Body of pancreas (tissue), 4 donors: ENCODE measurements around the gene ENOX2. TPM values are rescaled to one million over a fixed set of nuclear protein-coding genes. Genes with fewer than 3 reads are reported as not detected.
"Not testable (repeated sequence)": the region's sequence is repeated elsewhere in the genome, so short reads cannot be mapped to it uniquely, and the experiment has no call there.

Source experiments
- ATAC-seq: fragments of 150-250 bp; one replicate; pipeline ENCODE4 v1.9.1; 2016
- DNase-seq, 4 donors: peaks; one replicate each; pipeline ENCODE4 v3.0.0-alpha.2; 2019
- H3K27ac ChIP-seq, 4 donors: fragments of 200-600 bp; sonication (generic); 1 replicate in 3 of 4; 2 replicates in 1 of 4; pipeline versions ENCODE4 v1.5.1 to v1.6.1; 2016 to 2019; ENCODE audit warnings: mild to moderate bottlenecking in 1 of 4, mixed read lengths in 1 of 4, moderate library complexity in 1 of 4
- H3K27me3 ChIP-seq, 2 donors: fragments of 200-600 bp; sonication (generic); one replicate each; pipeline ENCODE4 v1.6.0; 2016; ENCODE audit warnings: mild to moderate bottlenecking in 1 of 2
- H3K36me3 ChIP-seq, 2 donors: fragments of 200-600 bp; sonication (generic); replicated peaks in 1 of 2; 2 replicates each; pipeline ENCODE4 v1.5.1; 2016; ENCODE audit warnings: low read depth in 2 of 2; ENCODE audit not compliant: insufficient read depth in 1 of 2
- H3K4me1 ChIP-seq: fragments of 200-600 bp; sonication (generic); one replicate; pipeline ENCODE4 v1.6.0; 2016
- H3K4me3 ChIP-seq, 2 donors: fragments of 200-600 bp; sonication (generic); 1 replicate in 1 of 2; 2 replicates in 1 of 2; pipeline ENCODE4 v1.5.1; 2016 to 2019
- H3K9me3 ChIP-seq, 3 donors: fragments of 200-600 bp; sonication (generic); 1 replicate in 2 of 3; 2 replicates in 1 of 3; pipeline ENCODE4 v1.5.1; 2016
- CTCF ChIP-seq, 7 experiments: fragments of 450-650 bp in 4 of 7; fragments of 200-600 bp in 3 of 7; sonication (generic) in 3 of 7; IDR thresholded peaks; one replicate each; pipeline ENCODE4 v1.5.1; 2016 to 2019; ENCODE audit warnings: antibody characterized with exemption in 7 of 7
- POLR2A ChIP-seq, 3 donors: fragments of 450-650 bp; IDR thresholded peaks; one replicate each; pipeline ENCODE4 v1.6.1; 2016; ENCODE audit warnings: antibody characterized with exemption in 3 of 3, mild to moderate bottlenecking in 2 of 3
- WGBS, 2 donors: methylation state at CpG; one replicate each; pipeline ENCODE4 v1.1.5; 2017; 5-methylcytosine and 5-hydroxymethylcytosine counted together
- intact Hi-C: fragments of 100-400 bp; cut with DNase I; formaldehyde crosslinking; loops from one replicate; pipeline ENCODE4 v1.15.1; 2023
- total RNA-seq, 2 donors: library from RNA; depleted of rRNA; stranded (reverse); fragments of >200 nt; gene quantifications; one replicate each; pipeline ENCODE4 v1.1.0, GENCODE V29; 2016

The ENOX2 gene
- total RNA-seq, 2 donors from 2014 or later = 7.9 to 9.1 TPM

DNA sequence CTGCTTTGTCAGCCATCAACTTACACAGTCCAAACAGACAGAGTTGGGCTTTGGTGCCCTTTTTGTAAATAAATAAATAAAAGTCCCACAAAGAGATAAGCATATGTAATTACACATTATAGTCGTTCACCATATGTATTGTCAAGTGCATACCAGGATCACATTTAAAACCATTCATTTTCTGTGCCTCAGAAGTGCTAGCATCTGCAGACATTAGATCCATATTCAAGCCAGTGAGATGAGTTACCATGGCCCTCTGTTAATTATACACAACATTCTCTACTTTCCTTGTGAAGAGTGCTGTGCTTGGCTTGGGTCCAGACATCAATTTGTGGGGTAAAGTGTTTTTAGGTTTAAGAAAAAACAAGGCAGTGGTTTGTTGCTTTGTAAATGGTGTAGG lies 76.8 kb downstream of the ENOX2 start:
- ATAC-seq (no peak), DNase-seq (no peak)
- no peak overlapping the region for H3K27ac ChIP-seq
- H3K4me3 ChIP-seq = no peak overlapping the region
- no peaks in the 10 kb centered on the region for H3K9me3 ChIP-seq
- H3K36me3 ChIP-seq = no peaks in the 10 kb centered on the region
- H3K4me1 ChIP-seq = no peaks in the 10 kb centered on the region
- H3K27me3 ChIP-seq = no peaks in the 10 kb centered on the region
- TF ChIP-seq CTCF (IDR thresholded peaks at IDR 0.05) (no peak), POLR2A (IDR thresholded peaks at IDR 0.05) (no peak)
- intact Hi-C loops = no loop called here
- WGBS, 2 donors = 69 to 71% methylated on average over 1 of the region's 1 CpG

- H3K27me3 ChIP-seq = no peaks in the 10 kb centered on the region
- WGBS, 2 donors = 95 to 96% methylated on average over 2 of the region's 2 CpGs
- no peaks in the 10 kb centered on the region for H3K36me3 ChIP-seq
- ATAC-seq (no peak), DNase-seq (no peak)
- H3K27ac ChIP-seq = no peak overlapping the region
- H3K4me3 ChIP-seq = no peak overlapping the region
- intact Hi-C loops = no loop called here
- H3K4me1 ChIP-seq = no peaks in the 10 kb centered on the region
- no peak for TF ChIP-seq CTCF (IDR thresholded peaks at IDR 0.05)
- TF ChIP-seq POLR2A (IDR thresholded peaks at IDR 0.05) = no peak
- no peaks in the 10 kb centered on the region for H3K9me3 ChIP-seq
These were observed 77.5 kb downstream of the ENOX2 start for GRCh38 chrX:130825525-130825924.

DNA sequence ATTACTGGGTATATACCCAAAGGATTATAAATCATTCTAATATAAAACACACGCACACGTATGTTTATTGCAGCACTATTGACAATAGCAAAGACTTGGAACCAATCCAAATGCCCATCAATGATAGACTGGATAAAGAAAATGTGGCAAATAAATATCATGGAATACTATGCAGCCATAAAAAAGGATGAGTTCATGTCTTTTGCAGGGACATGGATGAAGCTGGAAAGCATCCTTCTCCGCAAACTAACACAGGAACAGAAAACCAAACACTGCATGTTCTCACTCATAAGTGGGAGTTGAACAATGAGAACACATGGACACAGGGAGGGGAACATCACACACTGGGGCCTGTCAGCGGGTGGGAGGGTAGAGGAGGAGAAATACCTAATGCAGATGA lies 83.6 kb downstream of the ENOX2 start:
- intact Hi-C loops, DNase-seq, H3K27me3 ChIP-seq, ATAC-seq, H3K4me3 ChIP-seq, H3K9me3 ChIP-seq, H3K36me3 ChIP-seq, H3K4me1 ChIP-seq, H3K27ac ChIP-seq: not testable (repeated sequence)
- 90 to 94% methylated on average over 4 of the region's 4 CpGs for WGBS, 2 donors

DNA sequence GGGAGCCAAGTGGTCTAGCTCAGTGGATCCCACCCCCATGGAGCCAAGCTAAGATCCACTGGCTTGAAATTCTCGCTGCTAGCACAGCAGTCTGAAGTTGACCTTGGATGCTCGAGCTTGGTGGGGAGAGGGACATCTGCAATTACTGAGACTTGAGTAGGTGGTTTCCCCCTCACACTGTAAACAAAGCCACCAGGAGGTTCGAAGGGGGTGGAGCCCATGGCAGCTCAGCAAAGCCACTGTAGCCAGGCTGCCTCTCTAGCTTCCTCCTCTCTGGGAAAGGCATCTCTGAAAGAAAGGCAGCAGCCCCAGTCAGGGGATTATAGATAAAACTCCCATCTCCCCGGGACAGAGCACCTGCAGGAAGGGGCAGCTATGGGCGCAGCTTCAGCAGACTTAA lies 89.1 kb downstream of the ENOX2 start:
- ATAC-seq, intact Hi-C loops: not testable (repeated sequence)
- 59% methylated on average over 5 of the region's 5 CpGs; no CpG with 5 or more reads in 1 of the 2 donors for WGBS, 2 donors

GRCh38 chrX:130810561-130810960 lies 92.4 kb downstream of the ENOX2 start:
- Histone ChIP-seq H3K27ac (no peak overlapping the region), H3K4me1 (no peaks in the 10 kb centered on the region), H3K36me3 (no peaks in the 10 kb centered on the region), H3K9me3 (no peaks in the 10 kb centered on the region), H3K4me3 (no peak overlapping the region), H3K27me3 (no peaks in the 10 kb centered on the region)
- TF ChIP-seq POLR2A (IDR thresholded peaks at IDR 0.05) = no peak
- no peak for TF ChIP-seq CTCF (IDR thresholded peaks at IDR 0.05)
- 100% methylated on average over 1 of the region's 3 CpGs; no CpG with 5 or more reads in 1 of the 2 donors for WGBS, 2 donors
- DNase-seq (no peak), ATAC-seq (no peak)
- intact Hi-C loops = no loop called here

More for the DNA sequence above, 89.1 kb downstream of the ENOX2 start:
- H3K4me3 ChIP-seq, H3K4me1 ChIP-seq, DNase-seq, H3K27me3 ChIP-seq, H3K36me3 ChIP-seq, H3K27ac ChIP-seq, H3K9me3 ChIP-seq: not testable (repeated sequence)

DNA sequence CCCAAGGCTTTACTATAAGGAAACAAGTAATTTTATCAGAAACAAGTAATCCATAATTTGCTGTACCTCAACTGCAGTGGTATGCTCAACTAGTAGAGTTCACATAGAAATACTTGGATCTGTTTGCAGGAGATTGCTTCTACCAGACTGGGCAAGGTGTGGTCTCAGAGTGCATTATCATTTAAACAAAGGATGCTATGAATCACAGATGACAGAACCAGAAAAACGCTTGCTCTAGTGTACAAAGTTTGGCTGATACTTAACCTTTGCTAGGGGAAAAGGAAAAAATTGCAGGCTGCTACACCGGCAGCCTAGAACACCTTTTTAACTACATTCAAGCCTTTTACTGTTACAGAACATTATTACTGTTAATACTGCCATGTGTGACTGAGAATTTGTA lies 97.1 kb downstream of the ENOX2 start:
- H3K9me3 ChIP-seq = no peaks in the 10 kb centered on the region
- TF ChIP-seq CTCF (IDR thresholded peaks at IDR 0.05) (no peak), POLR2A (IDR thresholded peaks at IDR 0.05) (no peak)
- H3K36me3 ChIP-seq = no peaks in the 10 kb centered on the region
- WGBS, 2 donors = 70 to 76% methylated on average over 2 of the region's 2 CpGs
- H3K27me3 ChIP-seq = no peaks in the 10 kb centered on the region
- ATAC-seq = no peak
- H3K27ac ChIP-seq = no peak overlapping the region
- H3K4me1 ChIP-seq = no peaks in the 10 kb centered on the region
- no peak overlapping the region for H3K4me3 ChIP-seq
- no peak for DNase-seq
- intact Hi-C loops = no loop called here
